IMR-90 (cell line): Measurements from ENCODE around the gene PSMD1. TPM values are rescaled to one million over a fixed set of nuclear protein-coding genes. Genes with fewer than 3 reads are reported as not detected.

ENCODE experiments used
- ATAC-seq: fragments of 200-7000 bp; cut with Tn5 transposase; 2 replicates; pipeline ENCODE4 v1.9.1; 2020; ENCODE audit warnings: low read depth, mild to moderate bottlenecking, moderate library complexity
- BruUV-seq: library from RNA; stranded (reverse); fragments of 400-500 nt; replicated peaks from 2 replicates; lab custom pipeline; 2021; lab: Mats Ljungman, UMichigan
- CTCF ChIA-PET: fragments of 300-600 bp; formaldehyde crosslinking; extraction: SDS; loops from one replicate; lab custom pipeline; 2021; ENCODE audit warnings: antibody characterized with exemption; lab: Yijun Ruan, JAX
- POLR2A ChIA-PET: fragments of 300-600 bp; sonication (Branson Sonifier 250); formaldehyde crosslinking; loops from one replicate; lab custom pipeline; 2022; ENCODE audit warnings: antibody characterized with exemption; ENCODE audit not compliant: unreplicated experiment; lab: Charles Lee
- DNase-seq: peaks from one replicate; pipeline ENCODE4 v3.0.0; 2013
- H2AFZ ChIP-seq: replicated peaks from 2 replicates; pipeline ENCODE3; 2013; ENCODE audit warnings: low read length, mild to moderate bottlenecking; ENCODE audit not compliant: poor library complexity
- H2AK5ac ChIP-seq: 2 replicates; pipeline ENCODE4 v1.6.1; 2013; ENCODE audit warnings: low read depth, low read length, inconsistent platforms
- H2AK9ac ChIP-seq: replicated peaks from 2 replicates; pipeline ENCODE3; 2013; ENCODE audit warnings: mild to moderate bottlenecking, low read depth, low read length, moderate library complexity; ENCODE audit not compliant: poor library complexity
- H2BK120ac ChIP-seq: 2 replicates; pipeline ENCODE4 v1.6.1; 2013; ENCODE audit warnings: low read depth, low read length, inconsistent platforms
- H2BK15ac ChIP-seq: 3 replicates; pipeline ENCODE4 v1.6.1; 2013; ENCODE audit warnings: low read depth, low read length, inconsistent platforms
- H2BK20ac ChIP-seq: 2 replicates; pipeline ENCODE4 v1.6.1; 2013; ENCODE audit warnings: low read depth, mild to moderate bottlenecking, inconsistent platforms, low read length, moderate library complexity
- H2BK5ac ChIP-seq: 2 replicates; pipeline ENCODE4 v1.6.1; 2013; ENCODE audit warnings: mild to moderate bottlenecking, low read depth, low read length, inconsistent platforms; ENCODE audit not compliant: poor library complexity, severe bottlenecking
- H3K14ac ChIP-seq: replicated peaks from 2 replicates; pipeline ENCODE4 v1.6.1; 2013; ENCODE audit warnings: low read depth, low read length, inconsistent platforms
- H3K18ac ChIP-seq: 2 replicates; pipeline ENCODE4 v1.6.1; 2013; ENCODE audit warnings: low read depth, low read length, control low read depth
- H3K23ac ChIP-seq: 2 replicates; pipeline ENCODE4 v1.6.1; 2013; ENCODE audit warnings: low read depth, low read length, inconsistent platforms
- H3K27ac ChIP-seq: 2 replicates; pipeline ENCODE4 v1.5.1; 2013; ENCODE audit warnings: mild to moderate bottlenecking, control low read depth, low read length; ENCODE audit not compliant: insufficient read depth
- H3K27me3 ChIP-seq: 2 replicates; pipeline ENCODE4 v1.6.1; 2013; ENCODE audit warnings: low read length; ENCODE audit not compliant: control insufficient read depth, insufficient read depth
- H3K36me3 ChIP-seq: 2 replicates; pipeline ENCODE4 v1.6.1; 2013; ENCODE audit warnings: low read length, mixed read lengths; ENCODE audit not compliant: control insufficient read depth, insufficient read depth
- H3K4ac ChIP-seq: 2 replicates; pipeline ENCODE4 v1.6.1; 2013; ENCODE audit warnings: low read depth, low read length, inconsistent platforms
- H3K4me1 ChIP-seq: 2 replicates; pipeline ENCODE4 v1.6.1; 2013; ENCODE audit warnings: low read length, mixed read lengths; ENCODE audit not compliant: control insufficient read depth, insufficient read depth
- H3K4me2 ChIP-seq: 2 replicates; pipeline ENCODE4 v1.6.1; 2013; ENCODE audit warnings: low read depth, mild to moderate bottlenecking, control low read depth, low read length, moderate library complexity
- H3K4me3 ChIP-seq: 2 replicates; pipeline ENCODE4 v1.5.1; 2013; ENCODE audit warnings: low read depth, mild to moderate bottlenecking, control low read depth, low read length, moderate library complexity; ENCODE audit not compliant: insufficient read depth
- H3K56ac ChIP-seq: 2 replicates; pipeline ENCODE4 v1.6.1; 2013; ENCODE audit warnings: low read length, inconsistent platforms; ENCODE audit not compliant: insufficient read depth; ENCODE audit errors: extremely low read depth
- H3K79me1 ChIP-seq, 2 experiments: 2 replicates each; pipeline ENCODE4 v1.6.1; 2013; ENCODE audit warnings: low read length in 2 of 2, inconsistent platforms in 1 of 2, low read depth in 1 of 2
- H3K9ac ChIP-seq: 2 replicates; pipeline ENCODE4 v1.6.1; 2013; ENCODE audit warnings: low read depth, low read length, control low read depth
- H3K9me1 ChIP-seq: 2 replicates; pipeline ENCODE4 v1.6.1; 2013; ENCODE audit warnings: low read length, inconsistent platforms; ENCODE audit not compliant: insufficient read depth
- H3K9me3 ChIP-seq: 2 replicates; pipeline ENCODE4 v1.6.1; 2013; ENCODE audit warnings: low read length; ENCODE audit not compliant: control insufficient read depth, insufficient read depth
- H4K20me1 ChIP-seq: 2 replicates; pipeline ENCODE4 v1.6.1; 2013; ENCODE audit warnings: low read length, inconsistent platforms; ENCODE audit not compliant: insufficient read depth
- H4K5ac ChIP-seq: 2 replicates; pipeline ENCODE4 v1.6.1; 2013; ENCODE audit warnings: mild to moderate bottlenecking, low read depth, low read length, control low read depth
- H4K8ac ChIP-seq, 2 experiments: 2 replicates each; pipeline ENCODE4 v1.6.1; 2013; ENCODE audit warnings: low read depth in 2 of 2, low read length in 2 of 2, control low read depth in 1 of 2, inconsistent platforms in 1 of 2
- H4K91ac ChIP-seq: 2 replicates; pipeline ENCODE4 v1.6.1; 2013; ENCODE audit warnings: low read depth, low read length, inconsistent platforms; ENCODE audit not compliant: insufficient read depth
- CTCF ChIP-seq: conservative IDR thresholded peaks from 2 replicates; pipeline ENCODE4 v1.5.1; 2012; ENCODE audit warnings: mild to moderate bottlenecking, low read depth, low read length, improper control_type of control experiment
- MAFK ChIP-seq: IDR thresholded peaks from 2 replicates; pipeline ENCODE4 v1.6.1; 2012; ENCODE audit warnings: low read depth, low read length, improper control_type of control experiment
- RFX5 ChIP-seq: IDR thresholded peaks from 2 replicates; pipeline ENCODE4 v1.8.0; 2012; ENCODE audit warnings: low read depth, mild to moderate bottlenecking, low read length, moderate library complexity
- WGBS, 2 experiments: methylation state at CpG; one replicate each; pipeline versions ENCODE4 v1.1.5 to v1.1.7; 2013; ENCODE audit warnings: missing lambda C conversion rate in 2 of 2; ENCODE audit not compliant: insufficient read length in 1 of 2; ENCODE audit errors: extremely low coverage in 2 of 2; 5-methylcytosine and 5-hydroxymethylcytosine counted together
- dilution Hi-C: fragments of 300-500 bp; cut with HindIII; formaldehyde crosslinking; loops from one replicate; pipeline ENCODE4 v1.14.3; 2018; ENCODE audit warnings: low sequenced_read_pairs; ENCODE audit not compliant: unreplicated experiment
- in situ Hi-C: fragments of 300-500 bp; cut with MboI; formaldehyde crosslinking; loops from 3 replicates; pipeline ENCODE4 v1.14.3; 2019; ENCODE audit warnings: low sequenced_read_pairs, inconsistent platforms, mixed read lengths
- intact Hi-C: fragments of 100-400 bp; cut with micrococcal nuclease; formaldehyde crosslinking; loops from 2 replicates; pipeline ENCODE4 v1.10.0; 2022
- polyA plus RNA-seq, 3 experiments: library from polyadenylated mRNA; depleted of rRNA; stranded (reverse); fragments of >200 nt; gene quantifications; 2 replicates each; pipeline ENCODE4 v1.2.3, GENCODE V29; 2012; ENCODE audit warnings: low replicate concordance in 1 of 3
- total RNA-seq: library from RNA; depleted of rRNA; stranded (reverse); fragments of >200 nt; gene quantifications from 2 replicates; pipeline ENCODE4 v1.2.3, GENCODE V29; 2012

Gene PSMD1
- total and polyA plus RNA-seq, 2 of the 4 experiments (the other 2 are of a cell fraction), result 89.8 to 181 TPM

- TF ChIP-seq CTCF (no peak), MAFK (peak; percentile 97), RFX5 (no peak)
- ChIA-PET CTCF (no interaction called here), POLR2A (no interaction called here)
- no peak for ATAC-seq
- no peak overlapping the region for H2BK20ac ChIP-seq
- H3K27ac ChIP-seq, result no peak overlapping the region
- H4K91ac ChIP-seq, result no peak overlapping the region
- no peak overlapping the region for H3K18ac ChIP-seq
- no peak overlapping the region for H2AK5ac ChIP-seq
- no peak overlapping the region for H3K4me3 ChIP-seq
- H2AFZ ChIP-seq, result no peak overlapping the region
- H3K36me3 ChIP-seq, result peaks cover 21% of the 10 kb centered on the region
- peaks cover 54 to 81% of the 10 kb centered on the region in 2 experiments for H3K79me1 ChIP-seq
- H3K4ac ChIP-seq, result no peak overlapping the region
- H3K14ac ChIP-seq, result no peak overlapping the region
- H3K9me1 ChIP-seq, result peaks cover 32% of the 10 kb centered on the region
- WGBS, 2 experiments, result 90% methylated on average over 6 of the region's 7 CpGs; no CpG with 5 or more reads in 1 of the 2 experiments
- intact Hi-C loops (no loop called here), in situ Hi-C loops (no loop called here), dilution Hi-C loops (no loop called here)
- no peaks in the 10 kb centered on the region for H3K9me3 ChIP-seq
- no peak overlapping the region for H2AK9ac ChIP-seq
- no peak for DNase-seq
- no peak overlapping the region for H3K23ac ChIP-seq
- peaks cover 16% of the 10 kb centered on the region for H4K20me1 ChIP-seq
- H4K5ac ChIP-seq, result no peak overlapping the region
- no peak overlapping the region for H3K4me2 ChIP-seq
- H4K8ac ChIP-seq, result no peak overlapping the region
- no TSS peak for BruUV-seq
- H2BK120ac ChIP-seq, result no peak overlapping the region
- no peaks in the 10 kb centered on the region for H3K27me3 ChIP-seq
- no peak overlapping the region for H2BK15ac ChIP-seq
- H3K56ac ChIP-seq, result no peak overlapping the region
- H3K4me1 ChIP-seq, result peaks cover 8% of the 10 kb centered on the region; the same call in 1 of the 2 replicates
- no peak overlapping the region for H3K9ac ChIP-seq
- no peak overlapping the region for H2BK5ac ChIP-seq
Measured at GRCh38 chr2:231203087-231203486, 146.4 kb downstream of the PSMD1 start.
